OCI-LY1 (cell line): Measurements from ENCODE around the gene FRG2.
"Not testable (repeated sequence)": the region's sequence is repeated elsewhere in the genome, so short reads cannot be mapped to it uniquely, and the experiment has no call there.

Experiments used
- H2AFZ ChIP-seq: fragments of 200-600 bp; sonication (generic), shearing (Covaris generic); 2 replicates; pipeline ENCODE4 v1.6.0; 2014; ENCODE audit warnings: antibody characterized with exemption, mild to moderate bottlenecking, low read length
- H3F3A ChIP-seq: fragments of 200-600 bp; sonication (generic), shearing (Covaris generic); 2 replicates; pipeline ENCODE4 v1.6.0; 2014; ENCODE audit warnings: mild to moderate bottlenecking, antibody characterized with exemption, low read length, moderate library complexity; ENCODE audit not compliant: insufficient read depth
- H3K27ac ChIP-seq: fragments of 200-600 bp; sonication (generic); 2 replicates; pipeline ENCODE4 v1.5.1; 2014; ENCODE audit warnings: low read length, mixed run types, mild to moderate bottlenecking, low read depth; ENCODE audit not compliant: poor library complexity, severe bottlenecking
- H3K27me3 ChIP-seq: fragments of 200-600 bp; sonication (generic); 2 replicates; pipeline ENCODE4 v1.6.0; 2014; ENCODE audit warnings: antibody characterized with exemption, mild to moderate bottlenecking, low read length, moderate library complexity; ENCODE audit not compliant: insufficient read depth
- H3K36me3 ChIP-seq: fragments of 200-600 bp; sonication (generic); 2 replicates; pipeline ENCODE4 v1.6.1; 2014; ENCODE audit warnings: mild to moderate bottlenecking, antibody characterized with exemption, low read length, moderate library complexity, mixed read lengths; ENCODE audit not compliant: insufficient read depth
- H3K4me1 ChIP-seq: fragments of 200-600 bp; sonication (generic); 2 replicates; pipeline ENCODE4 v1.5.1; 2014; ENCODE audit warnings: mild to moderate bottlenecking, low read length, moderate library complexity; ENCODE audit not compliant: insufficient read depth, severe bottlenecking
- H3K4me2 ChIP-seq: fragments of 200-600 bp; sonication (generic), shearing (Covaris generic); 2 replicates; pipeline ENCODE4 v1.6.1; 2014; ENCODE audit warnings: low read length
- H3K4me3 ChIP-seq: fragments of 200-600 bp; sonication (generic); 2 replicates; pipeline ENCODE4 v1.5.1; 2014; ENCODE audit warnings: low read length, low read depth, mild to moderate bottlenecking, mixed read lengths; ENCODE audit not compliant: poor library complexity, severe bottlenecking
- H3K79me2 ChIP-seq: fragments of 200-600 bp; shearing (Covaris generic); 2 replicates; pipeline ENCODE4 v1.6.1; 2016; ENCODE audit warnings: mixed run types, low read length, mixed read lengths; ENCODE audit not compliant: insufficient read depth
- H3K9ac ChIP-seq: fragments of 200-600 bp; sonication (generic), shearing (Covaris generic); 2 replicates; pipeline ENCODE4 v1.6.1; 2014; ENCODE audit warnings: mild to moderate bottlenecking, low read length, mixed read lengths
- H3K9me2 ChIP-seq: fragments of 200-600 bp; sonication (generic), shearing (Covaris generic); 2 replicates; pipeline ENCODE4 v1.6.1; 2014; ENCODE audit warnings: low read depth, mild to moderate bottlenecking, low read length, mixed read lengths
- H3K9me3 ChIP-seq: fragments of 200-600 bp; shearing (Covaris generic); 2 replicates; pipeline ENCODE4 v1.6.1; 2014; ENCODE audit warnings: low read length, mixed read lengths
- H4K20me1 ChIP-seq: fragments of 200-600 bp; sonication (generic), shearing (Covaris generic); 2 replicates; pipeline ENCODE4 v1.6.0; 2016; ENCODE audit warnings: mild to moderate bottlenecking, low read length; ENCODE audit not compliant: insufficient read depth

The FRG2 gene

GRCh38 chr4:190027156-190027555 is at the start of gene FRG2:
Gene FRG2 (minus strand): TSS chr4:190027256. CDS start chr4:190027204, 52 bp downstream.
- H3K4me2 ChIP-seq, H3F3A ChIP-seq, H3K4me3 ChIP-seq, H3K9me3 ChIP-seq, H3K27ac ChIP-seq, H3K36me3 ChIP-seq, H3K4me1 ChIP-seq, H3K9ac ChIP-seq, H3K79me2 ChIP-seq, H2AFZ ChIP-seq, H4K20me1 ChIP-seq, H3K27me3 ChIP-seq, H3K9me2 ChIP-seq: not testable (repeated sequence)

DNA sequence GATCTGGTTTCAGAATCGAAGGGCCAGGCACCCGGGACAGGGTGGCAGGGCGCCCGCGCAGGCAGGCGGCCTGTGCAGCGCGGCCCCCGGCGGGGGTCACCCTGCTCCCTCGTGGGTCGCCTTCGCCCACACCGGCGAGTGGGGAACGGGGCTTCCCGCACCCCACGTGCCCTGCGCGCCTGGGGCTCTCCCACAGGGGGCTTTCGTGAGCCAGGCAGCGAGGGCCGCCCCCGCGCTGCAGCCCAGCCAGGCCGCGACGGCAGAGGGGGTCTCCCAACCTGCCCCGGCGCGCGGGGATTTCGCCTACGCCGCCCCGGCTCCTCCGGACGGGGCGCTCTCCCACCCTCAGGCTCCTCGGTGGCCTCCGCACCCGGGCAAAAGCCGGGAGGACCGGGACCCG is 41.3 kb upstream of the FRG2 start:
- H3K27ac ChIP-seq, H3F3A ChIP-seq, H3K4me3 ChIP-seq, H3K9ac ChIP-seq, H3K9me2 ChIP-seq, H3K79me2 ChIP-seq, H2AFZ ChIP-seq, H3K9me3 ChIP-seq, H3K27me3 ChIP-seq, H3K36me3 ChIP-seq, H3K4me2 ChIP-seq, H3K4me1 ChIP-seq, H4K20me1 ChIP-seq: not testable (repeated sequence)

GRCh38 chr4:190064805-190065204 is 37.7 kb upstream of the FRG2 start:
- H3K79me2 ChIP-seq, H4K20me1 ChIP-seq, H3K9me3 ChIP-seq, H3K9ac ChIP-seq, H2AFZ ChIP-seq, H3K9me2 ChIP-seq, H3K4me1 ChIP-seq, H3K4me3 ChIP-seq, H3K27me3 ChIP-seq, H3K27ac ChIP-seq, H3K36me3 ChIP-seq, H3K4me2 ChIP-seq, H3F3A ChIP-seq: not testable (repeated sequence)

- not testable (repeated sequence) for H4K20me1 ChIP-seq, H2AFZ ChIP-seq, H3K27ac ChIP-seq, H3K9me3 ChIP-seq, H3F3A ChIP-seq, H3K9ac ChIP-seq, H3K27me3 ChIP-seq, H3K36me3 ChIP-seq, H3K4me1 ChIP-seq, H3K4me3 ChIP-seq, H3K4me2 ChIP-seq, H3K9me2 ChIP-seq, H3K79me2 ChIP-seq
Observed at GRCh38 chr4:190064342-190064741, 37.3 kb upstream of the FRG2 start, which contains the start of gene DBET. Gene DBET (plus strand): TSS chr4:190064502.

DNA sequence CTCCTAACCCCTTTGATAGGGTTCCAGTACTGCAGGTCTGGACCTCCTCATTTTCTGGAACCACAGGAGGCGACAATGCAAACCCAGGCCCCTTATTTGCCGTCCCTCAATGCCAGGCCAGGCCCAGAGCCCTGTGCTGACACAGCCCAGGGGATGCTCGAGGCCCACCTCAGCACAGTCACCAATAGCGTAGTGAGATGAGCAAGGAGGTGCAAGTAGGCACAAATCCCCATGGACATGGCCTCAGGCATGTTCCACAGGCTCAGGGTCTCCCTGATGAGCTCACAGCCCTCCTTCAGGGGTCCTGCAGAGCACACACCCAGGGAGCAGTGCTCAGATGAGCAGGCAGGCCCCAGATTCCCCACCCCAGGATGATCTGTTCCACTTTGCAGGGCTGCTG is 31.9 kb upstream of the FRG2 start:
- not testable (repeated sequence) for H3K4me2 ChIP-seq, H2AFZ ChIP-seq, H3K27me3 ChIP-seq, H3K27ac ChIP-seq, H3K4me1 ChIP-seq, H3K36me3 ChIP-seq, H3K4me3 ChIP-seq, H3K9me2 ChIP-seq, H4K20me1 ChIP-seq, H3K9me3 ChIP-seq, H3K79me2 ChIP-seq, H3K9ac ChIP-seq, H3F3A ChIP-seq

- not testable (repeated sequence) for H3K4me3 ChIP-seq, H3K9me2 ChIP-seq, H3F3A ChIP-seq, H3K4me1 ChIP-seq, H3K27ac ChIP-seq, H3K9ac ChIP-seq, H3K79me2 ChIP-seq, H3K36me3 ChIP-seq, H4K20me1 ChIP-seq, H3K4me2 ChIP-seq, H2AFZ ChIP-seq, H3K27me3 ChIP-seq, H3K9me3 ChIP-seq
Observed at GRCh38 chr4:190049378-190050239, 22.6 kb upstream of the FRG2 start.

GRCh38 chr4:190047627-190048026 is 20.6 kb upstream of the FRG2 start:
- not testable (repeated sequence) for H3K4me1 ChIP-seq, H3K4me2 ChIP-seq, H3K79me2 ChIP-seq, H2AFZ ChIP-seq, H3K36me3 ChIP-seq, H3K9me3 ChIP-seq, H3F3A ChIP-seq, H3K27ac ChIP-seq, H3K27me3 ChIP-seq, H4K20me1 ChIP-seq, H3K4me3 ChIP-seq, H3K9ac ChIP-seq, H3K9me2 ChIP-seq

DNA sequence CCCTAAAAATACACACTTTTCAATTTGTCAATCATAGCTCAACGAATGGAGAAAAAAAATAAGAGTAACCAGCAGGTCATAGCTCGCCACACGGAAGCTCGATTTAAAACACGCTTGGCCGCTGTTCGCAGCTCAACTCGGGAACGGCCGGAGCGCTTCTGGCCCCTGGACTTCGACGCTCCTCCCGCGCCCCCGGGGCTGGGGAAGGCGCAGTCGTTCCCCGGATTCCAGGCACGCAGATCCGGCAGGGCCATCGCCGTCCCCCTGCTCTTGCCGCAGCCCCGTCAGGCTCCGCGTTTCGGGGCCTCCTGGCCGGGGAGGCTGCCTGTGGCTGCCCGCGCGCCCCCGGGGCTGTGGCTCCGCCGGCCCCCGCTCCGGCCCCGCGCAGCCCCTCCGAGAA is 13.8 kb upstream of the FRG2 start:
- H3K4me1 ChIP-seq, H3K4me3 ChIP-seq, H2AFZ ChIP-seq, H3F3A ChIP-seq, H3K79me2 ChIP-seq, H3K27me3 ChIP-seq, H3K27ac ChIP-seq, H3K4me2 ChIP-seq, H3K36me3 ChIP-seq, H4K20me1 ChIP-seq, H3K9ac ChIP-seq, H3K9me2 ChIP-seq, H3K9me3 ChIP-seq: not testable (repeated sequence)
